ENCODE measurements around the gene EAF1.
"Not testable (repeated sequence)": the region's sequence is repeated elsewhere in the genome, so short reads cannot be mapped to it uniquely, and the experiment has no call there.

GRCh38 chr3:15484551-15484950, 57.2 kb downstream of the EAF1 start:
- not testable (repeated sequence) for TF ChIP-seq POLR2AphosphoS5, CTCF (IDR thresholded peaks at IDR 0.05)
